Measurements from ENCODE around the gene TOX2.
A peak's percentile ranks its signal among the peaks of the same experiment; 100 is the strongest.

TOX2 gene

GRCh38 chr20:43983904-43984361 lies 69.3 kb downstream of the TOX2 start:
- Mint-ChIP-seq H3K27me3 (ENCODE audit: low read depth, poor library complexity) (peaks cover 32% of the 10 kb centered on the region), H3K36me3 (ENCODE audit: low read depth) (no peaks in the 10 kb centered on the region), H3K9me3 (no peaks in the 10 kb centered on the region), H3K4me1 (no peaks in the 10 kb centered on the region), H3K4me3 (no peak overlapping the region), H3K27ac (no peak overlapping the region)
- TF ChIP-seq CTCF (IDR thresholded peaks at IDR 0.05), result no peak
- no peak for DNase-seq

- no peaks in the 10 kb centered on the region for H3K9me3 Mint-ChIP-seq
- TF ChIP-seq CTCF (IDR thresholded peaks at IDR 0.05), result no peak
- H3K27me3 Mint-ChIP-seq (ENCODE audit: low read depth, poor library complexity), result peaks cover 29% of the 10 kb centered on the region
- H3K4me1 Mint-ChIP-seq, result no peaks in the 10 kb centered on the region
- H3K36me3 Mint-ChIP-seq (ENCODE audit: low read depth), result no peaks in the 10 kb centered on the region
- no peak overlapping the region for H3K27ac Mint-ChIP-seq
- no peak for DNase-seq
- no peak overlapping the region for H3K4me3 Mint-ChIP-seq
These were observed 69.9 kb downstream of the TOX2 start for GRCh38 chr20:43984587-43984986.

- no peak overlapping the region for H3K4me3 Mint-ChIP-seq
- no peaks in the 10 kb centered on the region for H3K36me3 Mint-ChIP-seq (ENCODE audit: low read depth)
- no peaks in the 10 kb centered on the region for H3K9me3 Mint-ChIP-seq
- H3K4me1 Mint-ChIP-seq, result no peaks in the 10 kb centered on the region
- DNase-seq, result no peak
- H3K27me3 Mint-ChIP-seq (ENCODE audit: low read depth, poor library complexity), result peaks cover 27% of the 10 kb centered on the region
- peak overlapping the region; percentile 64 for H3K27ac Mint-ChIP-seq
- no peak for TF ChIP-seq CTCF (IDR thresholded peaks at IDR 0.05)
These were observed 70.5 kb downstream of the TOX2 start for GRCh38 chr20:43985121-43985520.

DNA sequence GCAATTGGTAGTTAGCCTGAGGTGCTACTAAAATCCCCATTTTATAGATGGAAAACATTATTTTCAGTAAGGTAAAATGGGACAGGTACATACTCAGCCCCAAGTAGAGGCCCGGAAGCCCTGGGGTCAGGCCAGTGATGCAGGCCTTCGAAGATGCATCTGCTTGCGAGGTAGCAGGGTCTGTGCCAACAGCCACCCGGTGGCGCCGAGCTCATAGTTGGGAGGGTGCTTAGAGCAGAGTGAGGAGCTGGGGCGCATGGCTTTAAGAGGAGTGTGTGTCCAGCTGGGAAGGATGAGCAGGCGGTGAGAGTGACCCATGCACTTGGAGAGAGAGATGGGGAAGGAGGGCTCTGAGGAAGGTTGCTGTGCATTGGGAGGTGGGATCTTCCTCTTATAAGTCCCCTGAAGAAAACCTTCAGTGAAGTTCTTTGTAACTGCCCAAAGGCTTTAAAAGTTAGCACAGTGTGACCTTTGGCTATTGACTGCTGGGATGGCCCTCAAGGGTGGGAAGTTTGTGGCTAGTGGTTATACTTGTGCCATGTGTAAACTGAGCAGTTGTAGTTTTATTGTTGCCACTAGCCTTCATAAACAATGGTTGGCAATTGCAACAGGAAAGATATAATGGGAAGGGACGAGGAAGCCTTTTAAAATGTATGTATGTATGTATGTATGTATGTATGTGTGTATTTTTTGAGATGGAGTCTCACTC lies 71.1 kb downstream of the TOX2 start:
- DNase-seq, result no peak
- H3K4me1 Mint-ChIP-seq, result no peaks in the 10 kb centered on the region
- H3K27ac Mint-ChIP-seq, result no peak overlapping the region
- no peak for TF ChIP-seq CTCF (IDR thresholded peaks at IDR 0.05)
- no peak overlapping the region for H3K4me3 Mint-ChIP-seq
- H3K9me3 Mint-ChIP-seq, result no peaks in the 10 kb centered on the region
- H3K36me3 Mint-ChIP-seq (ENCODE audit: low read depth), result no peaks in the 10 kb centered on the region
- peaks cover 27% of the 10 kb centered on the region for H3K27me3 Mint-ChIP-seq (ENCODE audit: low read depth, poor library complexity)

GRCh38 chr20:43987018-43987417 lies 72.4 kb downstream of the TOX2 start:
- no peak for TF ChIP-seq CTCF (IDR thresholded peaks at IDR 0.05)
- Mint-ChIP-seq H3K9me3 (no peaks in the 10 kb centered on the region), H3K27me3 (ENCODE audit: low read depth, poor library complexity) (peaks cover 23% of the 10 kb centered on the region), H3K4me1 (no peaks in the 10 kb centered on the region), H3K27ac (no peak overlapping the region), H3K4me3 (no peak overlapping the region), H3K36me3 (ENCODE audit: low read depth) (no peaks in the 10 kb centered on the region)
- DNase-seq, result no peak

DNA sequence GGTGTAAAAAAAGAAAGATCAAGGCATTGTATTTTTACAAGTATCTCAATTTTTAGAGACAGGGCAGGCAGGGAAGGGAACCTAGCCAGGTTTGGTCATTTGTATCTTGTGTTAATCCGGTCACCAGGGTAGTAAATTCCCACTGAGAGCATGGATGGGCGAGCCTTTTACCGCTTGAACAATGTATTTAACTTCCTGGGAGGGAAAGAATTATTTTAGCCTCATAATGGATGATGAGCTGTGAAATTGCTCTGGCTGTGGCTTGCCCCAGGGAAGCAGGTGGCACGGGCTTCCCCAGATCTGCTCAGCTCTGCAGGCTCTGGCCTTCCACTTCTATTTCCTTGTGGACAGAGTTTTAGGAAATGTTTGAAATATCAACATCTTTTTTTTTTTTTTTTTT lies 72.9 kb downstream of the TOX2 start:
- Mint-ChIP-seq H3K4me1 (no peaks in the 10 kb centered on the region), H3K36me3 (ENCODE audit: low read depth) (no peaks in the 10 kb centered on the region), H3K4me3 (no peak overlapping the region), H3K9me3 (no peaks in the 10 kb centered on the region), H3K27ac (no peak overlapping the region), H3K27me3 (ENCODE audit: low read depth, poor library complexity) (peaks cover 22% of the 10 kb centered on the region)
- no peak for DNase-seq
- no peak for TF ChIP-seq CTCF (IDR thresholded peaks at IDR 0.05)
